Tibial artery (tissue), 4 donors: ENCODE data around the gene COX5A.

Experiments
- DNase-seq, 2 donors: peaks; one replicate each; pipeline ENCODE4 v3.0.0-alpha.2; 2019
- H3K27ac ChIP-seq, 2 donors: fragments of 200-600 bp; sonication (generic) in 1 of 2; 1 replicate in 1 of 2; 2 replicates in 1 of 2; pipeline ENCODE4 v1.5.1; 2018 to 2019; ENCODE audit warnings: mild to moderate bottlenecking in 1 of 2
- H3K27me3 ChIP-seq, 2 donors: fragments of 200-600 bp; sonication (generic) in 1 of 2; one replicate each; pipeline versions ENCODE4 v1.5.1 to v1.6.0; 2016 to 2019
- H3K36me3 ChIP-seq, 3 donors: fragments of 200-600 bp; sonication (generic) in 2 of 3; one replicate each; pipeline ENCODE4 v1.5.1; 2016 to 2019; ENCODE audit warnings: mild to moderate bottlenecking in 2 of 3
- H3K4me1 ChIP-seq, 4 donors: fragments of 200-600 bp; sonication (generic) in 2 of 4; 1 replicate in 3 of 4; 2 replicates in 1 of 4; pipeline ENCODE4 v1.5.1; 2016 to 2019
- H3K4me3 ChIP-seq, 2 donors: fragments of 200-600 bp; sonication (generic) in 1 of 2; 1 replicate in 1 of 2; 2 replicates in 1 of 2; pipeline ENCODE4 v1.5.1; 2018 to 2019; ENCODE audit warnings: mild to moderate bottlenecking in 2 of 2
- H3K9me3 ChIP-seq, 3 donors: fragments of 200-600 bp; sonication (generic) in 1 of 3; one replicate each; pipeline ENCODE4 v1.5.1; 2016 to 2019
- CTCF ChIP-seq, 2 experiments: fragments of 200-600 bp in 1 of 2; fragments of 450-650 bp in 1 of 2; IDR thresholded peaks; one replicate each; pipeline ENCODE4 v1.5.1; 2017 to 2019; ENCODE audit warnings: antibody characterized with exemption in 2 of 2, mild to moderate bottlenecking in 1 of 2, moderate library complexity in 1 of 2
- intact Hi-C: fragments of 100-400 bp; cut with DNase I; formaldehyde crosslinking; loops from one replicate; pipeline ENCODE4 v1.15.0; 2023; ENCODE audit warnings: low total_unique reads

COX5A gene

GRCh38 chr15:74878273-74878672 lies 59.6 kb downstream of the COX5A start:
- Histone ChIP-seq H3K27ac (no peak overlapping the region), H3K9me3 (no peaks in the 10 kb centered on the region), H3K4me3 (no peak overlapping the region), H3K36me3 (no peaks in the 10 kb centered on the region), H3K27me3 (no peaks in the 10 kb centered on the region), H3K4me1 (peaks cover 0 to 5% (median 0%) of the 10 kb centered on the region in 4 donors)
- intact Hi-C loops: no loop called here
- DNase-seq: no peak
- TF ChIP-seq CTCF (IDR thresholded peaks at IDR 0.05): no peak

DNA sequence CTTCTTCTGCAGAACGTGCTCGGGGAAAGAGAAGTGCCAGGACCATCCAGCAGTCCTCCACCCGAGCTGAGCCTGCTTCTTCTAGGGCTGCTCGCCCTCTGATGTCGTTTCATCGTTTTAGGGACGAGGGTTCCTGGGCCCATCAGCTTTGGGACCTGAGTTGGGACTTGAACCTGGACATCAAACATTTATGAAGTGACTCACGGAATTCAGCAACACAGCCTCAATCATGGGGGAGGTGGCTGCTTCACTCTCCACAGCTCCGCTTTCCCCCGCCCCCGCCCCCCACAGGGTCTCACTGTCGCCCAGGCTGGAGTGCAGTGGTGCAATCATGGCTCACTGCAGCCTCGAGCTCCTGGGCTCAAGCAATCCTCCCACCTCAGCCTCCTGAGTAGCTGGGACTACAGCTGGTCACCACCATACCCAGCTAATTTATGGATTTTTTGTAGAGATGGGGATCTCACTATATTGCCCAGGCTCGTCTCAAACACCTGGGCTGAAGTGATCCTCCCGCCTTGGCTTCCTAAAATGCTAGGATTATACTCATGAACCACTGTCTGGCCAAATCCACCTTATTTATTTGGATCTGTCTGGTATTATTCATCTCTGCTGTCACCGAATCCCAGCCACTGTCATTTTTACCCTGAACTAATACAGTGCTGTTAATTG lies 64.0 kb downstream of the COX5A start:
- no peak for DNase-seq
- H3K4me3 ChIP-seq: peak overlapping the region; percentile 61
- no peak for TF ChIP-seq CTCF (IDR thresholded peaks at IDR 0.05)
- intact Hi-C loops: no loop called here
- peak overlapping the region; percentile 78 to 89 for H3K27ac ChIP-seq
- no peaks in the 10 kb centered on the region for H3K36me3 ChIP-seq
- no peaks in the 10 kb centered on the region for H3K27me3 ChIP-seq
- peaks cover 7 to 41% (median 32%) of the 10 kb centered on the region in 4 donors for H3K4me1 ChIP-seq
- H3K9me3 ChIP-seq: no peaks in the 10 kb centered on the region

DNA sequence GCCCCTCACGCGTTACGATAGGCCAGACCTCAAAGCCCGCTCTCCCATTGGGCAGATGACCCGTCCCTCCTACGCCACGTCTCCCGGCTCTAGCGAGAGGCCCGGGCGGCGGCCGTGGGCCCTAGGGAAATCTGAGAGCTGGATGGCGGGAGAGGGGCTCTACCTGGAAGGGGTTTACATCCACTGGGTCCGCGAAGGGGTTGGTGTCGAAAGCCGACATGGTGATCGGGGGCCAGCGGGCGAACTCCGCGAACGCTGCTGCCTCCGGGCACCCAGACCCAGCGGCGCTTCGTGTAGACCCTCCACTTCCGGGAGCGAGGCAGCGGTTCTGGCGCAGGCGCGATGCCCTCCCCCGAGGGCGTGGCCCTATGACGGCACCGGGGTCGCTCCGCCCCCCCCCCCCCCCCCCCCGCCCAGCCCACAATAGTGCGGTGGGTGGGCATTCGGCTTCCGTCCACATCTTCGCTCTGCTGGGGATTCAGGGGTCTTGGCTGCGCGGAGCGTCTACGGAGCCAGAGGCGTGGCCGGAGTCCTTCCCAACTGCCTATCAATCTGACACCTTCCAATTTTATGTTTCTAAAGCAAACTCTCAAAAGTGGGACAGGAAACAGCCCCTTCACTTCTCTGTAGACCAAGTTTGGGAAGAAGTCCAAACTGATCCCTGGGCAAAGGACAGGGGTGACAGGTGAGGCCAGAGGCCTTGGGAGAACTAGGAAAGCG lies 64.7 kb downstream of the COX5A start, which contains the start of gene SCAMP2:
Gene SCAMP2, minus strand, starts transcription at position 330 of the 720 bp plus-strand sequence. Its CDS starts 110 bp downstream, at position 220.
- TF ChIP-seq CTCF (IDR thresholded peaks at IDR 0.05): no peak
- peaks cover 0 to 4% (median 0%) of the 10 kb centered on the region in 3 donors for H3K36me3 ChIP-seq
- H3K27ac ChIP-seq: peak within 1 kb of the TSS; percentile 78 to 89
- DNase-seq: peak; percentile 94 to 97
- H3K9me3 ChIP-seq: no peaks in the 10 kb centered on the region
- intact Hi-C loops: no loop called here
- H3K4me1 ChIP-seq: peaks cover 7 to 48% (median 38%) of the 10 kb centered on the region in 4 donors
- peak within 1 kb of the TSS; percentile 61 for H3K4me3 ChIP-seq
- no peaks in the 10 kb centered on the region for H3K27me3 ChIP-seq

- Histone ChIP-seq H3K9me3 (no peaks in the 10 kb centered on the region), H3K27ac (peak overlapping the region; percentile 78 to 89), H3K27me3 (no peaks in the 10 kb centered on the region), H3K4me1 (peaks cover 7 to 54% (median 41%) of the 10 kb centered on the region in 4 donors), H3K36me3 (peaks cover 0 to 9% (median 0%) of the 10 kb centered on the region in 3 donors), H3K4me3 (peak overlapping the region; percentile 61)
- DNase-seq: no peak
- intact Hi-C loops: no loop called here
- no peak for TF ChIP-seq CTCF (IDR thresholded peaks at IDR 0.05)
Measured at GRCh38 chr15:74872702-74873035, 65.2 kb downstream of the COX5A start.

DNA sequence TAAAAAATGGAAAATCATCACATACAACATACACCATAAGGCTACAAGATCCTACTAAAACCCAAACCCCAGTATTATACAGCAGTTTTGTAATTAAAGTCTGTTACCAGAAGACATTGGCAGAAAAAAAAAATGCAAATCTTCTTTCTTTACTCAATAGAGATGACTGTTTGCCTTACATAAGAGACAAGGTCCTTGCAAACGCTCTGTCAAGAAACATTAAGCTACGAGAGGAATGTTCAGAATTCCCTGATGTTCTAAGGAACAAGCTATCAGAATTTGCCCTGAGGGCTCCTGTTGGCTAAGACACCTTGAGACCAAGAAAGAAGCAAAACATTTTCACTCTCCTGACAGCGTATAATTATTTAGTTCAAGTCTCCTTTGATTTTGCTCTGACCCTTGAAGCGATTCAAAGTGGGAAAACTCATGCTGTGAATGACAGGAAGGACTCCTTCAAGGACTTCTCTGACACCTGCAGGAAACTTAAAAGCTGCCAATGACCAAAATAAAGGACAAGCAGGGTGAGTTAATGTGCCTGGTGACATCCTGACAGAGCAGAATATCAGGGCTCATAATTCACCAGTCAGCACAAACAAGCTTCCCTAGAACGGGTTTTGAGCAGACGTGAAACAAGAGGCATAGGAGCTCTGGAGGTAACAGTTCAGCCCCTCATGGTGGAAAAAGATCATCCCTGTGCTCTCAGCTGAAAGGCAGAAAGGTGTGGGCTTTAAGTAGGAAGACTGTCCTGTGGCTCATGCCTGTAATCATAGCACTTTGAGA lies 67.2 kb downstream of the COX5A start:
- DNase-seq: no peak
- peaks cover 7 to 65% (median 43%) of the 10 kb centered on the region in 4 donors for H3K4me1 ChIP-seq
- no peaks in the 10 kb centered on the region for H3K27me3 ChIP-seq
- peak overlapping the region; percentile 34 to 37 for H3K27ac ChIP-seq
- H3K4me3 ChIP-seq: no peak overlapping the region
- peaks cover 0 to 9% (median 0%) of the 10 kb centered on the region in 3 donors for H3K36me3 ChIP-seq
- no peaks in the 10 kb centered on the region for H3K9me3 ChIP-seq
- intact Hi-C loops: no loop called here
- no peak for TF ChIP-seq CTCF (IDR thresholded peaks at IDR 0.05)
